Prostate gland (tissue), 2 donors: ENCODE data around the gene KCND2. TPM values are rescaled to one million over a fixed set of nuclear protein-coding genes. Genes with fewer than 3 reads are reported as not detected.

Experiments
- DNase-seq: peaks from one replicate; pipeline ENCODE4 v3.0.0-alpha.2; 2019; ENCODE audit warnings: low spot score
- H3K27ac ChIP-seq, 2 donors: fragments of 200-600 bp; sonication (generic); 2 replicates each; pipeline ENCODE4 v1.5.1; 2017 to 2019
- H3K27me3 ChIP-seq: fragments of 200-600 bp; sonication (generic); replicated peaks from 2 replicates; pipeline ENCODE4 v1.5.1; 2019; ENCODE audit not compliant: insufficient read depth
- H3K36me3 ChIP-seq, 2 donors: fragments of 200-600 bp; sonication (generic); 1 replicate in 1 of 2; 2 replicates in 1 of 2; pipeline versions ENCODE4 v1.5.1 to v1.8.1; 2017 to 2019
- H3K4me1 ChIP-seq: fragments of 200-600 bp; sonication (generic); replicated peaks from 2 replicates; pipeline ENCODE4 v1.5.1; 2019
- H3K4me3 ChIP-seq, 2 donors: fragments of 200-600 bp; sonication (generic); 2 replicates each; pipeline ENCODE4 v1.5.1; 2017 to 2019
- H3K9me3 ChIP-seq: fragments of 200-600 bp; sonication (generic); 2 replicates; pipeline ENCODE4 v1.5.1; 2017
- POLR2A ChIP-seq: fragments of 450-650 bp; IDR thresholded peaks from one replicate; pipeline ENCODE4 v1.6.1; 2016; ENCODE audit warnings: antibody characterized with exemption, mild to moderate bottlenecking
- POLR2AphosphoS5 ChIP-seq: sonication (generic); formaldehyde crosslinking; IDR thresholded peaks from one replicate; pipeline ENCODE4 v1.6.1; 2017; ENCODE audit warnings: antibody characterized with exemption
- WGBS: methylation state at CpG from one replicate; pipeline ENCODE4 v1.1.5; 2018; 5-methylcytosine and 5-hydroxymethylcytosine counted together
- intact Hi-C: fragments of 100-400 bp; cut with DNase I; formaldehyde crosslinking; loops from one replicate; pipeline ENCODE4 v1.14.2; 2022
- total RNA-seq, 2 donors: library from RNA; depleted of rRNA; stranded (reverse); fragments of >200 nt; gene quantifications; one replicate each; pipeline ENCODE4 v1.1.0, GENCODE V29; 2016
- TF ChIP-seq, protein P1 (sequence below), 4 experiments: fragments of 200-600 bp in 2 of 4; fragments of 450-650 bp in 2 of 4; sonication (generic) in 2 of 4; IDR thresholded peaks; 1 replicate in 3 of 4; 2 replicates in 1 of 4; pipeline ENCODE4 v1.5.1; 2016 to 2019; ENCODE audit warnings: antibody characterized with exemption in 4 of 4, mild to moderate bottlenecking in 2 of 4, moderate library complexity in 2 of 4

The KCND2 gene
- total RNA-seq, 2 donors from 2014 or later: 3.0 TPM; not detected in 1

- no peak overlapping the region for H3K27ac ChIP-seq
- TF ChIP-seq POLR2AphosphoS5 (no peak), POLR2A (no peak)
- TF ChIP-seq, protein P1, sequence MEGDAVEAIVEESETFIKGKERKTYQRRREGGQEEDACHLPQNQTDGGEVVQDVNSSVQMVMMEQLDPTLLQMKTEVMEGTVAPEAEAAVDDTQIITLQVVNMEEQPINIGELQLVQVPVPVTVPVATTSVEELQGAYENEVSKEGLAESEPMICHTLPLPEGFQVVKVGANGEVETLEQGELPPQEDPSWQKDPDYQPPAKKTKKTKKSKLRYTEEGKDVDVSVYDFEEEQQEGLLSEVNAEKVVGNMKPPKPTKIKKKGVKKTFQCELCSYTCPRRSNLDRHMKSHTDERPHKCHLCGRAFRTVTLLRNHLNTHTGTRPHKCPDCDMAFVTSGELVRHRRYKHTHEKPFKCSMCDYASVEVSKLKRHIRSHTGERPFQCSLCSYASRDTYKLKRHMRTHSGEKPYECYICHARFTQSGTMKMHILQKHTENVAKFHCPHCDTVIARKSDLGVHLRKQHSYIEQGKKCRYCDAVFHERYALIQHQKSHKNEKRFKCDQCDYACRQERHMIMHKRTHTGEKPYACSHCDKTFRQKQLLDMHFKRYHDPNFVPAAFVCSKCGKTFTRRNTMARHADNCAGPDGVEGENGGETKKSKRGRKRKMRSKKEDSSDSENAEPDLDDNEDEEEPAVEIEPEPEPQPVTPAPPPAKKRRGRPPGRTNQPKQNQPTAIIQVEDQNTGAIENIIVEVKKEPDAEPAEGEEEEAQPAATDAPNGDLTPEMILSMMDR (IDR thresholded peaks at IDR 0.05): no peak
- H3K9me3 ChIP-seq: no peaks in the 10 kb centered on the region
- no peaks in the 10 kb centered on the region for H3K36me3 ChIP-seq
- no peaks in the 10 kb centered on the region for H3K27me3 ChIP-seq
- no peaks in the 10 kb centered on the region for H3K4me1 ChIP-seq
- intact Hi-C loops: no loop called here
- 82% methylated on average over 1 of the region's 1 CpG for WGBS
- H3K4me3 ChIP-seq: no peak overlapping the region
- DNase-seq: no peak
Observed at GRCh38 chr7:120723465-120724385, 450.8 kb downstream of the KCND2 start.

DNA sequence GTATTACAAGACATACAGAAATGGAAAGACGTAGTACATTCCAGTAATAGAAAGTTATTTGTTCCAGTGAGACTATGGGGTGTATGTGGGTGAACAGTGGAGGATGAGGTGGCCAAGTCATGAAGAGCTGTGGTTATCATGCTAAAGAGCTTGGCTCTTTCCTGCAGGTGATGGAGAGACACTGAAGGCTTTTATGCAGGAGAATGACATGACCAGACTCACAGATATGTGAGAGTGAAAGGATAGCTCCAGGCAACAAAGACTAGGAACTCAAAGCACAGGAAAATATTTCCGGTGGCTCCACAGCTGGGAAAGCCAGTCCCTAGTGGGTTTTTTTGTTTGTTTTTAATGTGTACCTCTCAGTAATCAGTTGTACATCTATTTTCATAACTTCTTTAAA is 451.5 kb downstream of the KCND2 start:
- no peak overlapping the region for H3K27ac ChIP-seq
- H3K4me1 ChIP-seq: no peaks in the 10 kb centered on the region
- WGBS: 87% methylated on average over 2 of the region's 2 CpGs
- intact Hi-C loops: no loop called here
- no peak overlapping the region for H3K4me3 ChIP-seq
- no peaks in the 10 kb centered on the region for H3K36me3 ChIP-seq
- TF ChIP-seq, protein P1 (IDR thresholded peaks at IDR 0.05): no peak
- TF ChIP-seq POLR2AphosphoS5 (no peak), POLR2A (no peak)
- no peaks in the 10 kb centered on the region for H3K27me3 ChIP-seq
- no peaks in the 10 kb centered on the region for H3K9me3 ChIP-seq
- DNase-seq: no peak

DNA sequence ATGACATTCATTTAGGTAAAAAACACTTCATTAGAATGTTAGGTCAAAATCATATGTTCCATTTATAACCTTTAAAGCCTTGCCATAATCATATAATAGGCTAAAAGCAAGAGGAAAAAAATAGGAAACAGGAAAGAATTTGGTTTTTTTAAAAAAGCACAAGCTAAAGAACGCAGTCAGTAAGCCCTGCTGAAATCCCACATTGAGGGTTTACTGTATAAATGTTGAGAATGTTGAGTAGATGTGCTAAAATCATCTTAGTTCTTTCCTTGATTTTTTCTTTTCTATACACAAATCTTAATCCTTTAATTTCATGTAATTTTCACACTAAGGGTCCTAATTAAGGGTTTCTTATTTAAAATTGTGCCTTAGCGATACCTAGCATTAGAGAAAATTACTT is 452.0 kb downstream of the KCND2 start:
- no peaks in the 10 kb centered on the region for H3K9me3 ChIP-seq
- H3K27me3 ChIP-seq: no peaks in the 10 kb centered on the region
- H3K4me3 ChIP-seq: no peak overlapping the region
- no peaks in the 10 kb centered on the region for H3K36me3 ChIP-seq
- WGBS: 65% methylated on average over 2 of the region's 2 CpGs
- no peak overlapping the region for H3K27ac ChIP-seq
- TF ChIP-seq, protein P1 (IDR thresholded peaks at IDR 0.05): no peak
- TF ChIP-seq POLR2AphosphoS5: no peak
- no peak for TF ChIP-seq POLR2A
- no peak for DNase-seq
- intact Hi-C loops: no loop called here
- no peaks in the 10 kb centered on the region for H3K4me1 ChIP-seq

GRCh38 chr7:120725376-120726039 is 452.5 kb downstream of the KCND2 start:
- H3K9me3 ChIP-seq: no peaks in the 10 kb centered on the region
- intact Hi-C loops: no loop called here
- TF ChIP-seq POLR2A (no peak), POLR2AphosphoS5 (no peak)
- TF ChIP-seq, protein P1 (IDR thresholded peaks at IDR 0.05): peak in 3 of 4 experiments; percentile 41 to 65 (median 55)
- no peak overlapping the region for H3K4me3 ChIP-seq
- H3K27ac ChIP-seq: no peak overlapping the region
- DNase-seq: no peak
- whole genome bisulfite sequencing: 44% methylated on average over 10 of the region's 10 CpGs
- no peaks in the 10 kb centered on the region for H3K4me1 ChIP-seq
- no peaks in the 10 kb centered on the region for H3K36me3 ChIP-seq
- no peaks in the 10 kb centered on the region for H3K27me3 ChIP-seq
